ENCODE data around the gene ASMT. TPM values are rescaled to one million over a fixed set of nuclear protein-coding genes. Genes with fewer than 3 reads are reported as not detected.
"Not testable (repeated sequence)": the region's sequence is repeated elsewhere in the genome, so short reads cannot be mapped to it uniquely, and the experiment has no call there.

Gene ASMT
- total RNA-seq: 37.5 TPM

GRCh38 chrX:1614927-1615326 is at the start of gene ASMT:
Gene ASMT (plus strand): TSS chrX:1615059. CDS start chrX:1615200, 141 bp downstream.
- H3K9me3 ChIP-seq: no peaks in the 10 kb centered on the region
- no peaks in the 10 kb centered on the region for H3K27me3 ChIP-seq
- H3K27ac ChIP-seq: no peak within 1 kb of the TSS
- intact Hi-C loops (cut with DNase I): no loop called here
- H3K4me1 ChIP-seq: no peaks in the 10 kb centered on the region
- H3K4me3 ChIP-seq: no peak within 1 kb of the TSS
- no peaks in the 10 kb centered on the region for H3K36me3 ChIP-seq
- no peak for DNase-seq (ENCODE audit: low spot score in 2 of 2)
- no peak for TF ChIP-seq CTCF (IDR thresholded peaks at IDR 0.05)

GRCh38 chrX:1574181-1574580 is 40.7 kb upstream of the ASMT start:
- H3K4me1 ChIP-seq; intact Hi-C loops (cut with DNase I); H3K36me3 ChIP-seq; DNase-seq (ENCODE audit: low spot score in 2 of 2); H3K4me3 ChIP-seq; H3K27ac ChIP-seq; H3K9me3 ChIP-seq; H3K27me3 ChIP-seq: not testable (repeated sequence)

GRCh38 chrX:1576201-1576992 is 38.5 kb upstream of the ASMT start:
- no peak overlapping the region for H3K27ac ChIP-seq
- H3K36me3 ChIP-seq: no peaks in the 10 kb centered on the region
- no peak for TF ChIP-seq CTCF (IDR thresholded peaks at IDR 0.05)
- no peaks in the 10 kb centered on the region for H3K9me3 ChIP-seq
- no peaks in the 10 kb centered on the region for H3K4me1 ChIP-seq
- no peak for DNase-seq (ENCODE audit: low spot score in 2 of 2)
- no peak overlapping the region for H3K4me3 ChIP-seq
- intact Hi-C loops (cut with DNase I): no loop called here
- no peaks in the 10 kb centered on the region for H3K27me3 ChIP-seq

GRCh38 chrX:1577845-1578244 is 37.0 kb upstream of the ASMT start:
- DNase-seq (ENCODE audit: low spot score in 2 of 2): no peak
- TF ChIP-seq CTCF (IDR thresholded peaks at IDR 0.05): no peak
- no peaks in the 10 kb centered on the region for H3K9me3 ChIP-seq
- intact Hi-C loops (cut with DNase I): no loop called here
- H3K4me1 ChIP-seq: no peaks in the 10 kb centered on the region
- no peak overlapping the region for H3K4me3 ChIP-seq
- no peak overlapping the region for H3K27ac ChIP-seq
- H3K27me3 ChIP-seq: no peaks in the 10 kb centered on the region
- H3K36me3 ChIP-seq: no peaks in the 10 kb centered on the region

- no peak overlapping the region for H3K4me3 ChIP-seq
- TF ChIP-seq CTCF (IDR thresholded peaks at IDR 0.05): no peak
- no peaks in the 10 kb centered on the region for H3K9me3 ChIP-seq
- no peaks in the 10 kb centered on the region for H3K36me3 ChIP-seq
- no peaks in the 10 kb centered on the region for H3K4me1 ChIP-seq
- H3K27me3 ChIP-seq: no peaks in the 10 kb centered on the region
- intact Hi-C loops (cut with DNase I): no loop called here
- no peak overlapping the region for H3K27ac ChIP-seq
- no peak for DNase-seq (ENCODE audit: low spot score in 2 of 2)
These were observed 36.2 kb upstream of the ASMT start for GRCh38 chrX:1578511-1579173.

- no peak for DNase-seq (ENCODE audit: low spot score in 2 of 2)
- Histone ChIP-seq H3K27me3 (no peaks in the 10 kb centered on the region), H3K4me3 (no peak overlapping the region), H3K27ac (no peak overlapping the region), H3K4me1 (no peaks in the 10 kb centered on the region), H3K36me3 (no peaks in the 10 kb centered on the region), H3K9me3 (no peaks in the 10 kb centered on the region)
- peak; percentile 54 to 76 (median 71) for TF ChIP-seq CTCF (IDR thresholded peaks at IDR 0.05)
- intact Hi-C loops (cut with DNase I): no loop called here
These were observed 33.7 kb upstream of the ASMT start for GRCh38 chrX:1581132-1581531.

Measured in ascending aorta (tissue), 2 donors.